Mucosa of descending colon (tissue), 3 donors: Measurements from ENCODE around the gene SOX15. TPM values are rescaled to one million over a fixed set of nuclear protein-coding genes. Genes with fewer than 3 reads are reported as not detected.
A peak's percentile ranks its signal among the peaks of the same experiment; 100 is the strongest.
"Not testable (repeated sequence)": the region's sequence is repeated elsewhere in the genome, so short reads cannot be mapped to it uniquely, and the experiment has no call there.

Source experiments
- ATAC-seq: fragments of 200-7000 bp; cut with Tn5 transposase; one replicate; pipeline ENCODE4 v1.9.1; 2020; ENCODE audit warnings: mild to moderate bottlenecking, moderate library complexity
- DNase-seq, 3 donors: peaks; one replicate each; pipeline ENCODE4 v3.0.0-alpha.2; 2020
- H3K36me3 ChIP-seq: fragments of 200-600 bp; one replicate; pipeline ENCODE4 v1.8.0; 2021; ENCODE audit warnings: low read depth, mild to moderate bottlenecking
- H3K4me1 ChIP-seq: fragments of 200-600 bp; one replicate; pipeline ENCODE4 v1.8.0; 2021; ENCODE audit warnings: low read depth, mild to moderate bottlenecking
- H3K4me3 ChIP-seq: fragments of 200-600 bp; one replicate; pipeline ENCODE4 v1.8.0; 2021; ENCODE audit warnings: mild to moderate bottlenecking
- H3K9me3 ChIP-seq: fragments of 200-600 bp; one replicate; pipeline ENCODE4 v1.8.0; 2021; ENCODE audit warnings: mild to moderate bottlenecking
- CTCF ChIP-seq: fragments of 200-600 bp; IDR thresholded peaks from one replicate; pipeline ENCODE4 v1.8.0; 2022; ENCODE audit warnings: antibody characterized with exemption, mild to moderate bottlenecking
- intact Hi-C, 2 donors: fragments of 100-400 bp; cut with DNase I in 1 of 2; cut with micrococcal nuclease in 1 of 2; formaldehyde crosslinking; loops; one replicate each; pipeline versions ENCODE4 v1.11.0 to v1.11.1; 2022; cut with DNase I, micrococcal nuclease
- total RNA-seq, 3 donors: library from RNA; stranded (reverse); fragmentation: NEBNext Ultra II Directional in 2 of 3; extraction: Animal tissue kit (Norgen Biotek cat#: 25700) in 2 of 3; gene quantifications; one replicate each; pipeline versions ENCODE4 v1.2.1 to v1.2.4, GENCODE V29; 2021 to 2023
- donor health status: DM: no; HTN: no; CAD: no; lungs with moderate emphysema.
- donor health status: DM: no; HTN: no; CAD: no.
- donor health status: DM: no; HTN: yes; CAD: no.

The SOX15 gene
- total RNA-seq, 3 donors from 2014 or later: 0.38 to 4.4 (median 0.41) TPM

- DNase-seq (no peak), ATAC-seq (no peak)
- H3K4me3 ChIP-seq: no peak overlapping the region
- peaks cover 6% of the 10 kb centered on the region for H3K4me1 ChIP-seq
- no peak for TF ChIP-seq CTCF
- intact Hi-C loops: loop anchor here in 1 of 2 donors (10.0 kb wide), 1 partner anchor 53 kb away; the partner anchor contains the start of genes TP53 and WRAP53
- no peaks in the 10 kb centered on the region for H3K36me3 ChIP-seq
- H3K9me3 ChIP-seq: no peaks in the 10 kb centered on the region
Measured at GRCh38 chr17:7631398-7632380, 41.8 kb upstream of the SOX15 start.

GRCh38 chr17:7629939-7630571 is 40.2 kb upstream of the SOX15 start, which contains the start of gene SHBG:
SHBG (plus strand) TSS chr17:7630135; CDS start chr17:7630173, 38 bp downstream.
- no peak within 1 kb of the TSS for H3K4me3 ChIP-seq
- intact Hi-C loops: loop anchor here in 1 of 2 donors (10.0 kb wide), 1 partner anchor 55 kb away; the partner anchor contains the start of genes TP53 and WRAP53
- no peak for TF ChIP-seq CTCF
- no peaks in the 10 kb centered on the region for H3K36me3 ChIP-seq
- DNase-seq: no peak
- no peaks in the 10 kb centered on the region for H3K9me3 ChIP-seq
- peaks cover 9% of the 10 kb centered on the region for H3K4me1 ChIP-seq
- no peak for ATAC-seq

DNA sequence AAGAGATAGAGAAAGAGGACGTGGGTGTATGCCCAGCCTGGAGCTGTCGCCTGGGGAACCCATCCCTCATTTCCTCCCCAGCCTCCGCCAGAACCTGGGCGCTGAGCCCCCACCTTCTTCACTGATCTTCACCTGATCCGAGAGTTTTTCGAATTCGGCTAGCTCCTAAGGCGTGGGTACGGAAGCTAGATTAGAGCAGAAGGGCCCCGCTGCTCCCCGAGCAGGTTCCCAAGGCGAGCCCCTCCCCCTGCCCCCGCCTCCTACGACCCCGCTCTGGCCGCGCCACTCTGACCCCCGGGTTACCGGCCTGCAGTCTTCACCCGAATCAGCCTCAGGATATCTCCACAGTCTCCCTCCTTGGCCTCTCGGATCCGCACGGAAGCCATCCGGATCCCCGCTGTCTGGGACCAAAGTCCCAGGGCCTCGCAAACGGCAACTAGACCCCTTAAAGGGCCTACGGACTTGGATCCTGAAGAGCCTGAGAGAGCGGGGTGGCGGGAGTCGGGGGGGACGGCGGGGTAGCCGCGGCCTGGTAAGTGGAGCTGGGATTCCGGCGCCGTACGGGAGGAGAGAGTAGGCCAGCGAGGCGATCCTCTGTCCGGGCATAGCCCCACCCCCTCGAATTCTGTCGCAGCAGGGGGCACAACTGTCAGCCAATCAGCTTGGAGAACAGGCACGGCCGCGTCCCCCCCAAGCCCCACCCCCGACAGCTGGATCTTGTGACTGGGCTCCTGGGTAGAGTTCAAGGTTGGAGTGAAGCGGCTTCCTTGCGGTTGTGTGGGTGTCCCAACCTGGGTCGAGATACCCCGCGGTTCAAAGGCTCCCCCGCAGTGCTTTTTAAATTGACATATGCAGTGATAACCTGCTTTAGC is 37.6 kb upstream of the SOX15 start, which contains the start of gene SAT2:
Gene SAT2 (minus strand): TSS at position 572 of the 872 bp plus-strand sequence. CDS start 186 bp downstream, at position 386.
- no peaks in the 10 kb centered on the region for H3K9me3 ChIP-seq
- H3K4me3 ChIP-seq: peak within 1 kb of the TSS; percentile 56
- H3K4me1 ChIP-seq: peaks cover 9% of the 10 kb centered on the region
- no peaks in the 10 kb centered on the region for H3K36me3 ChIP-seq
- intact Hi-C loops: no loop called here
- DNase-seq: peak; percentile 95 to 97 (median 96)
- peak; percentile 99 for ATAC-seq
- TF ChIP-seq CTCF: no peak

GRCh38 chr17:7626956-7627249 is 37.0 kb upstream of the SOX15 start:
- Histone ChIP-seq H3K36me3 (no peaks in the 10 kb centered on the region), H3K9me3 (no peaks in the 10 kb centered on the region), H3K4me1 (peaks cover 9% of the 10 kb centered on the region), H3K4me3 (peak overlapping the region; percentile 56)
- no peak for TF ChIP-seq CTCF
- intact Hi-C loops: no loop called here
- DNase-seq (no peak), ATAC-seq (no peak)

DNA sequence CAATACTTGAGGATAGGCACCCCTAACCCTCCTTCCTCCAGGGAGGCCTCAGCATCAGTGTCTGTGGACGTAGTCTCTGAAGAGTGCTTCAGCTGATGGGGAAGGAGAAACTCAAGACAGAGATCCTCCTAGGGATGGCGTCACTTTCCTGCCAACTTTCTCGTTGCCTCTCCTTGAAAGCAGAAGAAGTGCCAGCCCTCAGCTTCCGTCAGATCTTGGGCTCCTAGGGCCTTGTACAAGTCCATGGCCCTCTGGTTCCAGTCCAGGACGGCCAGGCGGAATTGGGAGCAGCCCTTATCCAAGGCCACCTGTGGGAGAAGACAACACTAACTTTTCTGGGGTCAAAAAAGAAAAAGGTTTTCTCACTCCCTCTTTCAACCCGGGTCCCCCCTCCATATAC is 36.4 kb upstream of the SOX15 start:
- ATAC-seq: no peak
- intact Hi-C loops: no loop called here
- no peak for TF ChIP-seq CTCF

GRCh38 chr17:7625749-7626148 is 35.9 kb upstream of the SOX15 start:
- H3K9me3 ChIP-seq, H3K36me3 ChIP-seq, H3K4me3 ChIP-seq, intact Hi-C loops, H3K4me1 ChIP-seq, ATAC-seq, DNase-seq: not testable (repeated sequence)

More for the DNA sequence above, 36.4 kb upstream of the SOX15 start:
- Histone ChIP-seq H3K9me3 (no peaks in the 10 kb centered on the region), H3K4me1 (peaks cover 9% of the 10 kb centered on the region), H3K4me3 (no peak overlapping the region), H3K36me3 (no peaks in the 10 kb centered on the region)
- no peak for DNase-seq
